Sigmoid colon (tissue), 4 donors: ENCODE data around the gene RPL7L1.
"Not testable (repeated sequence)": the region's sequence is repeated elsewhere in the genome, so short reads cannot be mapped to it uniquely, and the experiment has no call there.

Source experiments
- EP300 ChIP-seq, 4 donors: sonication (generic); formaldehyde crosslinking; IDR thresholded peaks; one replicate each; pipeline ENCODE4 v1.6.1; 2017; ENCODE audit warnings: antibody characterized with exemption in 4 of 4
- POLR2A ChIP-seq, 2 donors: fragments of 450-650 bp; IDR thresholded peaks; one replicate each; pipeline ENCODE4 v1.6.1; 2016; ENCODE audit warnings: antibody characterized with exemption in 2 of 2, mild to moderate bottlenecking in 2 of 2, moderate library complexity in 2 of 2
- TF ChIP-seq, protein P1 (sequence below), 4 experiments: fragments of 450-650 bp in 3 of 4; fragments of 200-600 bp in 1 of 4; IDR thresholded peaks; one replicate each; pipeline ENCODE4 v1.5.1; 2016 to 2019; ENCODE audit warnings: antibody characterized with exemption in 4 of 4, mild to moderate bottlenecking in 3 of 4, moderate library complexity in 2 of 4

DNA sequence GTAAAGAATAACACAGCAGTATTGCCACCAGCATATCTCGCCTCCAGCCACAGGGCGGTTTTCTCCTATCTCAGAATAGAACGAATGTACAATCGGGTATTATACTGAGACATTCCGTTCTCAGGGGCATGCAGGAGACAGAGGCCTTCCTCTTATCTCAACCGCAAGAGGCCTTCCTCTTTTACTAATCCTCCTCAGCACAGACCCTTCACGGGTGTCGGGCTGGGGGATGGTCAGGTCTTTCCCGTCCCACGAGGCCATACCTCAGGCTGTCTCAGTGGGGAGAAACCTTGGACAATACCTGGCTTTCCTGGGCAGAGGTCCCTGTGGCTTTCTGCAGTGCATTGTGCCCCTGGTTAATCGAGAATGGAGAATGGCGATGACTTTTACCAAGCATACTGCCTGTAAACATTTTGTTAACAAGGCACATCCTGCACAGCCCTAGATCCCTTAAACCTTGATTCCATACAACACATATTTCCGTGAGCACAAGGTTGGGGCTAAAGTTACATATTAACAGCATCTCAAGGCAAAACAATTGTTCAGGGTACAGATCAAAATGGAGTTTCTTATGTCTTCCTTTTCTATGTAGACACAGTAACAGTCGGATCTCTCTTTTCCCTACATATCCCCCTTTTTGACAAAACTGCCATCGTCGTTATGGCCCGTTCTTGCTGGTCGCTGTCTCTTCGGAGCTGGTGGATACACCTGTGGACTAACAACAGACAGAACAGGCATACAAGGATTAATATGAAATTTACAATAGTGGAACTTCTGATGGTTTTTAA lies 14.8 kb downstream of the RPL7L1 start:
- TF ChIP-seq, protein P1, sequence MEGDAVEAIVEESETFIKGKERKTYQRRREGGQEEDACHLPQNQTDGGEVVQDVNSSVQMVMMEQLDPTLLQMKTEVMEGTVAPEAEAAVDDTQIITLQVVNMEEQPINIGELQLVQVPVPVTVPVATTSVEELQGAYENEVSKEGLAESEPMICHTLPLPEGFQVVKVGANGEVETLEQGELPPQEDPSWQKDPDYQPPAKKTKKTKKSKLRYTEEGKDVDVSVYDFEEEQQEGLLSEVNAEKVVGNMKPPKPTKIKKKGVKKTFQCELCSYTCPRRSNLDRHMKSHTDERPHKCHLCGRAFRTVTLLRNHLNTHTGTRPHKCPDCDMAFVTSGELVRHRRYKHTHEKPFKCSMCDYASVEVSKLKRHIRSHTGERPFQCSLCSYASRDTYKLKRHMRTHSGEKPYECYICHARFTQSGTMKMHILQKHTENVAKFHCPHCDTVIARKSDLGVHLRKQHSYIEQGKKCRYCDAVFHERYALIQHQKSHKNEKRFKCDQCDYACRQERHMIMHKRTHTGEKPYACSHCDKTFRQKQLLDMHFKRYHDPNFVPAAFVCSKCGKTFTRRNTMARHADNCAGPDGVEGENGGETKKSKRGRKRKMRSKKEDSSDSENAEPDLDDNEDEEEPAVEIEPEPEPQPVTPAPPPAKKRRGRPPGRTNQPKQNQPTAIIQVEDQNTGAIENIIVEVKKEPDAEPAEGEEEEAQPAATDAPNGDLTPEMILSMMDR (IDR thresholded peaks at IDR 0.05): not testable (repeated sequence)
- not testable (repeated sequence) for TF ChIP-seq EP300, POLR2A (IDR thresholded peaks at IDR 0.05)
